Stimulated activated naive B cell treated with anti-CD40 and anti-IgM and Interleukin-4, amounts not matched to agents 10 μg/mL and 1 μg/mL and 100 μg/mL, for 72 hours (primary cell): ENCODE results near the gene ITGB7.

ENCODE experiments used
- ATAC-seq, 2 donors: fragments of 150-1000 bp; cut with Tn5 transposase; replicated peaks; 2 replicates each; pipeline ENCODE4 v1.10.0; 2021; ENCODE audit warnings: moderate library complexity in 1 of 2
- DNase-seq: peaks from one replicate; pipeline ENCODE4 v3.0.0; 2021
- H3K27ac Mint-ChIP-seq: one replicate; pipeline ENCODE4 v1.8.0; 2022; ENCODE audit warnings: mild to moderate bottlenecking, mixed read lengths
- H3K27me3 Mint-ChIP-seq, 2 donors: one replicate each; pipeline ENCODE4 v1.8.0; 2022; ENCODE audit warnings: mixed read lengths in 2 of 2
- H3K36me3 Mint-ChIP-seq, 2 donors: one replicate each; pipeline ENCODE4 v1.8.0; 2022; ENCODE audit warnings: mixed read lengths in 2 of 2, mild to moderate bottlenecking in 1 of 2
- H3K4me1 Mint-ChIP-seq, 2 donors: one replicate each; pipeline ENCODE4 v1.8.0; 2022; ENCODE audit warnings: mixed read lengths in 2 of 2, mild to moderate bottlenecking in 1 of 2
- H3K4me3 Mint-ChIP-seq, 2 donors: one replicate each; pipeline ENCODE4 v1.8.0; 2022; ENCODE audit warnings: mild to moderate bottlenecking in 2 of 2, mixed read lengths in 2 of 2, moderate library complexity in 1 of 2
- H3K9me3 Mint-ChIP-seq, 2 donors: one replicate each; pipeline ENCODE4 v1.8.0; 2022; ENCODE audit warnings: mixed read lengths in 2 of 2, mild to moderate bottlenecking in 1 of 2

Gene ITGB7

DNA sequence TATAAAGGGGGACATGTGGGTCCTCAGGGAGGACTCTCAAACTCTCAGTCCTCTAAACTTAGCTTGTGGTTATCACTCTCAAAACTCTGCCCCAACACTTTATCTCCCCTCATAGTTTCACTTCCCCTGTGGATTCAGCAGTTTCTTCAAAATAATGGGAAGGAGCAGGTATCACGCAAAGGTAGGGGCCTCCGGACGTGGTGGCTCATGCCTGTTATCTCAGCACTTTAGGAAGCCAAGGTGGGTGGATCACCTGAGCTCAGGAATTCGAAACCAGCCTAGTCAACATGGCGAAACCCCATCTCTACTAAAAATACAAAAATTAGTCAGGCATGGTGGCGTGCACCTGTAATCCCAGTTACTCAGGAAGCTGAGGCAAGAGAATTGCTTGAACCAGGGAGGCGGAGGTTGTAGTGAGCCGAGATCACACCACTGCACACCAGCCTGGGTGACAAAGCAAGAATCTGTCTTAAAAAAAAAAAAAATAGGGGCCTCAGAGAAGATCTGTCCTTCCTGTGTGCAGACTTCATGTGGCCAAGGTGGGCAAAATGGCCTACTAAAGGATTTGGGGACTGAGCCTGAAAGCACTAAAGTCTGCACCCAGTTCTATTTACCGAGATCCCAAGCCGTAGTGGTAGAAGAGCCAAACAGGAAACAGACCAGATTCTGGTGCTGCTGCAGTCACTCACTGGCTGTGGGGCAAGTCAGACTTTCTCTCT, 6.4 kb downstream of the ITGB7 start:
- DNase-seq: peak; percentile 41
- no peaks in the 10 kb centered on the region for H3K9me3 Mint-ChIP-seq
- H3K27me3 Mint-ChIP-seq: no peaks in the 10 kb centered on the region
- peak overlapping the region; percentile 22 to 67 for H3K4me3 Mint-ChIP-seq
- H3K27ac Mint-ChIP-seq: peak overlapping the region; percentile 26
- peaks cover 30 to 54% of the 10 kb centered on the region in 2 donors for H3K36me3 Mint-ChIP-seq
- ATAC-seq: peak; percentile 72 to 78
- peaks cover 39 to 68% of the 10 kb centered on the region in 2 donors for H3K4me1 Mint-ChIP-seq

DNA sequence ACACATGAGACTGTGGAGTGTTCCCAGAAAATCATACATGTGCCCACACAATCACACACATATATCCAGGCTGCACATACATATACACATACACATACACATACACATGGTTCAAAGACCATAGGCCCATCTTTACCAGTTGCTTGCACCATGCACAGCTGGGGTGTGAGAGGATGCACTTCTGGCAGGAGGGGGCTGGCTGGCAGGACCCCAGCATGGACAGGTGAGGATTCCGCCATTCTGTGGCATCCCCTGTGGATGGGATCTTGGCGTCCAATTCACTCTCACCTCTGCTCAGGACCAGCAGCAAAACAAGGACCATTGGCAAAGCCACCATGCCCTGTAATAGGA, 7.0 kb downstream of the ITGB7 start:
- peak overlapping the region; percentile 22 to 67 for H3K4me3 Mint-ChIP-seq
- H3K9me3 Mint-ChIP-seq: no peaks in the 10 kb centered on the region
- ATAC-seq (peak; percentile 13 to 18), DNase-seq (no peak)
- peaks cover 40 to 63% of the 10 kb centered on the region in 2 donors for H3K4me1 Mint-ChIP-seq
- H3K36me3 Mint-ChIP-seq: peaks cover 35 to 59% of the 10 kb centered on the region in 2 donors
- H3K27me3 Mint-ChIP-seq: no peaks in the 10 kb centered on the region
- peak overlapping the region; percentile 26 for H3K27ac Mint-ChIP-seq

DNA sequence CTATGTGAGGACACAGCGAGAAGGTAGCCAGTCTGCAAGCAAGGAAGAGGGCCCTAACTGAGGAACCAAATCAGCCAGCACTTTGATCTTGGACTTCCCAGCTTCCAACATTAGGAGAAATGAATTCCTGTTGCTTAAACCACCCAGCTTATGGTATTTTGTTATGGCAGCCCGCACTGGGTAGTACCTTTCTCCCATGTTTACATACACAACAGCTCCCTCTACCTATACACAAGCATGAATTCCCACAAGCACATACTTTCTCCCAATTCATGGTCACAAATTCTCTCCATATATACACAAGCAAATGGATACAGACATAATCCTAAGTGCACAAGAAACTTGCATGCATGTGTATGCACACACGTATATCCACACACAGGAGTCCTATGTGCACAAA, 7.4 kb downstream of the ITGB7 start:
- H3K4me1 Mint-ChIP-seq: peaks cover 40 to 59% of the 10 kb centered on the region in 2 donors
- no peak overlapping the region for H3K4me3 Mint-ChIP-seq
- ATAC-seq: no peak
- DNase-seq: no peak
- H3K9me3 Mint-ChIP-seq: no peaks in the 10 kb centered on the region
- H3K27ac Mint-ChIP-seq: peak overlapping the region; percentile 1
- peaks cover 36 to 62% of the 10 kb centered on the region in 2 donors for H3K36me3 Mint-ChIP-seq
- no peaks in the 10 kb centered on the region for H3K27me3 Mint-ChIP-seq

DNA sequence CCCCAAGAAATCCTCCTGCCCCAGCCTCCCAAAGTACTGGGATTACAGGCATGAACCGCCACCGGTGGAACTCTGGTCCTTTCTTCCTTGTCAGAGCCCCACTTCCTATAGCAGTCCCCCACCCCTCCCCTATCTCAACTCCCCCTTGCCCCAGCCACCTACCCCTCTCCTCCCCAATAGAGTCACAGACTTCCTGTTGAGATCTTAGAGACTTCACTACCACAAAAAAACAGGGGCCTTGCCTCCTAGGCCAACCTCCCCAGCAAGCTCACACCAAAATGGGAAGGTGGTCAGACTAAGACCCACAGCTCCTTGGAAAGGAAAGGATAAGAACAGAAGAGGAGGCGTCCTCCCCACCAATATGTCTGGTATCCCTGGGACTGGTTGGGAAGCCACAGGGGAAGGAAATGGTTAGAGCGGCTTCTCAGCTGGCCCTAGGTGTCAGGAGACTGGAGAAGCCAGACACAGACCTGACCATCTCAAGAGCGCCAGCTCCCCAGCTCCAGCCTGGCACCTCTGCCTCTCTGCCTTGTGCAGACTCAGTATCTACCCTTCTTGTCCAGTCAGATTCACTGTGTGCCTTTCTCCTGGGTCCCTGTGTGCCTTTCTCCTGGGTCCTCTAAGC, 8.5 kb downstream of the ITGB7 start:
- Mint-ChIP-seq H3K4me1 (peaks cover 40 to 49% of the 10 kb centered on the region in 2 donors), H3K27me3 (no peaks in the 10 kb centered on the region), H3K4me3 (peak overlapping the region; percentile 62 to 69), H3K36me3 (peaks cover 42 to 65% of the 10 kb centered on the region in 2 donors), H3K9me3 (no peaks in the 10 kb centered on the region), H3K27ac (peak overlapping the region; percentile 48)
- ATAC-seq (no peak), DNase-seq (no peak)

DNA sequence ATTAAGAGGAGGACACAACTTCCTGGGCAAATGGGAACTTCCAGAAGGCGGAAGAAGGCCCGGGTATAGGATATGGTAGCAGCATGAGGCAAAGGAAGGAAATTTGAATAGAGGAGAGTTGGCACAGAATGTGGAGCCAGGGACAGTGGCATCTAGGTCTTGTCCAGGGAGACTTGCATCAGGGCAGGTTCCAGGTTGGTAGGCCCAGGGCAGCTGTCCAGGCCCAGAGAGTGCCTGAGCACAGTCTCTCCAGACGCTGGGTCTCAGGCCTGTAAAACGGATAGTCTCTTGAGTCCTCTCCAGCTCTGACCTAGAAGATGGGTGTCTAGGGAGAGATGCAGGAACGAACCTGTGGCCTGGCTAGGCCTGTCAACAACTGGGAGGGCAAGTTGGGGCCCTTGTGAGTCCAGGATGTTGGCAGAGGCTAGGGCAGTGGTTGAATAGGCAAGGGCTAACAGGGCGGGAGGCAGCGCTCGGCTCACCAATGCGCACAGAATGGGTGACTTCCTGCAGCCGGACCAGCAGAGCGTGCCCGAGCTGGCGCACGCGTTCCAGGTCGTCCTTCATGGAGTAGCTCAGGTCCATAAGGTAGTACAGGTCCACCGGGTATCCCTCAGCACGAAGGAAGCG, 9.9 kb downstream of the ITGB7 start:
- ATAC-seq (no peak), DNase-seq (no peak)
- Mint-ChIP-seq H3K9me3 (no peaks in the 10 kb centered on the region), H3K4me1 (peaks cover 43 to 49% of the 10 kb centered on the region in 2 donors), H3K4me3 (no peak overlapping the region), H3K36me3 (peaks cover 52 to 75% of the 10 kb centered on the region in 2 donors), H3K27me3 (no peaks in the 10 kb centered on the region), H3K27ac (peak overlapping the region; percentile 10)

DNA sequence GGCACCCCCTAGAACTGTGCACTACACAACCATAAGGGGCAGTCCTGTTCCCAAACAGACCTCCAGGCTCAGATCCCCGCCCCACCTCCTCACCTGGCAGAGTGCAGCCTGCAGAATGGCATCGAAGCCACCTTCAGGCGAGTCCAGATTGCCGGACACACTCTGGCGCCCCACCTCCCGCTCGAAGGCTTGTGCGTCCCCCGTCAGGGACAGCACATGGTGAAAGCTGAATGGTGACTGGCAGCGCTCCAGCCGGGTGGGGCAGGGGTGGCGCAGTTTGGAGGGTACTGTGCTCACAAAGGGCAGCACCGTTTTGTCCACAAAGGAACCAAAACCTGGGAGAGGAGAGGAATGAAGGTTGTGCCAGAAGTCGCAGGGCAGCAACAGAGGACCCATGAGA, 10.6 kb downstream of the ITGB7 start:
- ATAC-seq (no peak), DNase-seq (no peak)
- Mint-ChIP-seq H3K27me3 (no peaks in the 10 kb centered on the region), H3K36me3 (peaks cover 55 to 80% of the 10 kb centered on the region in 2 donors), H3K4me1 (peaks cover 43 to 50% of the 10 kb centered on the region in 2 donors), H3K27ac (no peak overlapping the region), H3K4me3 (no peak overlapping the region), H3K9me3 (no peaks in the 10 kb centered on the region)

DNA sequence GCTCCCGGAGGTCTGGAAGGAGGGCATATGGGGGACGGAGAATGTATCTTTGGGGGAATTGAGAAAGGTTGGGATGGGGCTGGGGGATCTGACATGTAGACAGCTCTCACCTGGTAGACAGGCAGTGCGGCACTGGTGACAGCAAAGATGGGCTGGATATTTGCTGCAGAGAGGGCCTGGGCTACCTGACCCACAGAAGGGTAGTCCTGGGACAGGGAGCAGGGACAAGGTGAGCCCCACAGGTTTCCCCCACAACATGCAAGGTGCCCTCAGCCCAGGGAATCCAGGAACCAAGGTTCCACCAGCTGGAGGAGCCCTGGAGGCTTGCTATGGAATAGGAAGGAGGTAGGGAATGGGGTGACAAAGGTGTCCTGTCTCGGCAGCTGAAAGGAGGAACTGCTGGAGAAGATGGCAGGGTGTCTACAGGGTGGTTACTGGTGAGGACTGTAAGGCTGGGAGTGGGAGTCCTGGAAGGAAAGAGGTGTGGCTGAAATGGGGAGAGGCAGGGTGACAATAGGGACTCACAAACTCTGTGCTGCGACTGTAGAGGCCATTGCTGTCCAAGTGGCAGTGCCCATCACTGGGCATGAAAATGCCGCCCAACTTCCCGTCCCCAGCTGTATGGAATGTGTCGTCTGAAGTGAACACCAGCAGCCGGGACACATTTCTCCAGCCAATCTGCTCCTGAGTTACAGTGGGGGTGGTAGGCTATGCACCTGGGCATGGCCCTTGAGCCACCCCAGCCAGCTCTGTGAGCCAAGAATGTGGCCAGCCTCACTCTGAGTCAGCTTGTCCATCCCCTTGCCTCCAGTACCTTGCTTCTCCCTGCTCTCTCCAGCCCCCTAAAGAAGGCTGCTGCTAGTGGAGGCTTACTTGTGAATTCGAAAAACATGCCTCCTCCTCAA, 11.3 kb downstream of the ITGB7 start:
- Mint-ChIP-seq H3K9me3 (no peaks in the 10 kb centered on the region), H3K4me1 (peaks cover 39 to 50% of the 10 kb centered on the region in 2 donors), H3K27me3 (no peaks in the 10 kb centered on the region), H3K27ac (no peak overlapping the region), H3K4me3 (no peak overlapping the region), H3K36me3 (peaks cover 55 to 81% of the 10 kb centered on the region in 2 donors)
- no peak for ATAC-seq
- DNase-seq: no peak

DNA sequence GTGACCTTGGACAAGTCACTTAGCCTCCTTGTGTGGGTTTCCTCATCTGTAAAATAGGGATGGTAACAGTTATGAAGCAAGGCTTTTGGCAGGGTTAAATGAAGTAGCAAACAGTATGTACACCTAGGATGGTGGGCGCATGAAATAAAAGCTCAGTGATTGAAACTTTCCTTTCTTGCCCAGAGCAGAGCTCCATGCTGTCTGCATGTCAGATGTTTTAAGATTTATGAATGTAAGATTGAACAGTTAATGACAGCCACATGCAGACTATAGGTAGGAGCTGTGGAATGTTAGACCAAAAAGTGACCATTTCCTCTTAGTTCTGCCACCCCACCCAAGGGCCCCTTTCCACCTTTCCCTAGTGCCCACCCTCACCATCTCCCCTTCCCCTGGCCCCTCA, 12.1 kb downstream of the ITGB7 start:
- H3K27ac Mint-ChIP-seq: no peak overlapping the region
- peaks cover 36 to 47% of the 10 kb centered on the region in 2 donors for H3K4me1 Mint-ChIP-seq
- H3K9me3 Mint-ChIP-seq: no peaks in the 10 kb centered on the region
- ATAC-seq (no peak), DNase-seq (no peak)
- peaks cover 49 to 79% of the 10 kb centered on the region in 2 donors for H3K36me3 Mint-ChIP-seq
- no peaks in the 10 kb centered on the region for H3K27me3 Mint-ChIP-seq
- H3K4me3 Mint-ChIP-seq: no peak overlapping the region

DNA sequence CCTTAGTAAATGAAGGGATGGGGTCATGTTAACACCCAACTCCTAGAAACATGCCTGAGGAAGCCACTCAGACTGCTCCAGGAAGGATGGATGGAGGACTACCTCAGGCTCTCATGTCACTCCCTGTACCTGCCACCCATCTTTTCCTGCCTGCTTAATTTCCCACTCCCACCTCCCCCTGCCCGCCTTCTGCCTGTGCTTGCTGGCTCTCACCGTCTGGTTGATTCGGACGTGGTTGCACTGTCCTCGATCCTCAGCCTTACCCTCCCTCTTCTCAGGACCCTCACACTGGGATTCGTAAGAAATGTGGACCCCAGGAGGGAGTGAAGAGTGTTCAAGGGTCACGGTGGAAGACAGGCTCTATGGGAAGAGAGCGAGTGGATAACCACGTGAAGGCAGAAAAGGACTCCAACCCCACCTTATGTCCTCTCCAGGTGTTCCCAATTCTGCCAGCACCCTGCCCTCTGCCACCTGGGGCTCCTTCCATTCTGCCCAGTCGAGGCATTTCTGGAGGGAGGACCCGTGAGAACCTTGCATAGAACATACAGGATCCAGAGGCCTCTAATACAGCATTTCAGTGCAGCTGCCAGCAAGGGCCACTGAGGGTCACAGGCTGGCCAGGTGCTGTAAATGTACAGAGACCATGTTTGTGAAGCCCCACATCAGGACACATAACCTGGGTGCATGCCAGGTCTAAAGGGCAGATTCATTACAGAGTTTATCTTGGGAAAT, 12.9 kb downstream of the ITGB7 start:
- DNase-seq (no peak), ATAC-seq (no peak)
- Mint-ChIP-seq H3K36me3 (peaks cover 47 to 76% of the 10 kb centered on the region in 2 donors), H3K4me1 (peaks cover 32 to 45% of the 10 kb centered on the region in 2 donors), H3K4me3 (no peak overlapping the region), H3K9me3 (no peaks in the 10 kb centered on the region), H3K27ac (peak overlapping the region; percentile 95), H3K27me3 (no peaks in the 10 kb centered on the region)

DNA sequence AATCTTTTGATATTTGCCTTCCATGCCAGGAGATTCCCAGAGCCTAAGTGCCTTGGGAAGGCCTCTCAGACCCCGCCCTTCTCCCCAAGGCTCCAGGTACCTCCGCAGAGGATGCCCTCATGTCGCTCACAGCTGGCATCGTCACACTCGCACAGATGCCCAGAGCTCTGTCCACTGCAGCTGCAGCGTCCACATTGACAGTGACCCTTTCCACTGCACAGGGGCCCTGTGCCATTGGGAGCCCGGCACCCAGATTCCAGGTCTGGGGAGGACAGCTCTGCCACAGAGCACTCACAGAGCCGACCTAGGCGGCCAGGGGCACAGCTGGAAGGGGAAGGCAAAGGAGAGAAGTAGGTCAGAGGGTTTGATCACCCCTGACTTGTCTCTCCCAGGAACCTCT, 14.0 kb downstream of the ITGB7 start:
- peak overlapping the region; percentile 57 for H3K27ac Mint-ChIP-seq
- no peaks in the 10 kb centered on the region for H3K9me3 Mint-ChIP-seq
- ATAC-seq (no peak), DNase-seq (no peak)
- no peaks in the 10 kb centered on the region for H3K27me3 Mint-ChIP-seq
- peaks cover 21 to 34% of the 10 kb centered on the region in 2 donors for H3K4me1 Mint-ChIP-seq
- H3K4me3 Mint-ChIP-seq: peak overlapping the region in 1 of 2 donors; percentile 6
- peaks cover 47 to 72% of the 10 kb centered on the region in 2 donors for H3K36me3 Mint-ChIP-seq

DNA sequence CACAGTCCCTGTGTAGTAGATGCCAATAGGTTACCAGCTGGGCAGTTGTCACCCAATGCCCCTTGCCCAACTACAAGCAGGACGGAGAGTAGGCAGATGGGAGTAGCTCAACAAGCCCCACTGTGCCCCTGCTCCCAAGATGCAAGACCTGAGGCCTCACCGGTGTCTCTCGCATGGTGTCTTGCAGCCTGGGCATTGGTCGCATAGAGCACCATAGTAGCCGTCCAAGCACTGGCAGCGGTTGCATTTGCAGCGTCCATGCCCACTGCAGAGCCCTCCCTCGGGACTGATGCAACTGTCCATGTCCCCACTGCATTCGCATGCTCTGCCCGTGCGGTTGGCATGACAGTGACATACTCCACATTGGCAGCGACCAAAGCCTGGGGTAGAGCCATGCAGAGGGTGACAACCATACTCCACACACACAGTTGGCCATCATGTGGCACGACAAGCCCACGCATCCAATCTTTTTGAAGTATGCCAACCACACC, 14.5 kb downstream of the ITGB7 start:
- H3K27ac Mint-ChIP-seq: peak overlapping the region; percentile 81
- H3K4me1 Mint-ChIP-seq: peaks cover 18 to 29% of the 10 kb centered on the region in 2 donors
- DNase-seq (no peak), ATAC-seq (no peak)
- no peak overlapping the region for H3K4me3 Mint-ChIP-seq
- no peaks in the 10 kb centered on the region for H3K27me3 Mint-ChIP-seq
- no peaks in the 10 kb centered on the region for H3K9me3 Mint-ChIP-seq
- H3K36me3 Mint-ChIP-seq: peaks cover 50 to 71% of the 10 kb centered on the region in 2 donors

DNA sequence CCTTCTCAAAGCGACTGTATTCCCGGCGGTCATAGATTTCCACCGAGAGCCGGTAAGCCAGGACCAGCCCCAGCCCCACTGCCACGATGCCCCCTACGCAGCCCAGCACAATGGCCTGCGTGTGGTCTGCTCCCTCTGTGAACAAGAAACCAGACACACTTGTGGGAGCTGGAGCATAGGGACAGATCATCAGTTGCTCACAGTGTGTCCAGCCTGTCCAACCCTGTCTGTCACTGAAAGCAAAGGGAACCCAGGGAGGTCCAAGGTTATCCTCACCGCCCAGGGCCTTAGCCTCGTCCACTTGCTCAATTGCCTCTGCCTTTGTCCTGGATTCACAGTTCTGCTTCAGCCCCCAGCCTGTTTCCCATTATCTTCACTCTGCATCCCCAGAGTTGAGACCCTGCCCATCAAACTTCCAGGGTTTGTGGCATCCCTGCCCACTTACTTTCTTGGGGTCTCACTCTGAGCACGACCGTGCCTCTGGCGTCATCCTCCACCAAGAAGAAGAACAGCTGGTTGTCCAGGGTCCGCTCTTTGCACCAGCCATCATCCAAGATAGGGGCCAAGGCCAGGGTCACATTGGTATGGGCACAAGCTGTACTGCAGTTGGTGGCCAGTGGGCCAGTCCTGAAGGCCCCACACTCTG, 15.0 kb downstream of the ITGB7 start:
- DNase-seq (no peak), ATAC-seq (no peak)
- no peaks in the 10 kb centered on the region for H3K9me3 Mint-ChIP-seq
- H3K4me1 Mint-ChIP-seq: peaks cover 18 to 26% of the 10 kb centered on the region in 2 donors
- H3K27me3 Mint-ChIP-seq: no peaks in the 10 kb centered on the region
- H3K36me3 Mint-ChIP-seq: peaks cover 50 to 73% of the 10 kb centered on the region in 2 donors
- peak overlapping the region; percentile 81 for H3K27ac Mint-ChIP-seq
- no peak overlapping the region for H3K4me3 Mint-ChIP-seq
